ENCODE results near the gene NCOA7.

Gene NCOA7

DNA sequence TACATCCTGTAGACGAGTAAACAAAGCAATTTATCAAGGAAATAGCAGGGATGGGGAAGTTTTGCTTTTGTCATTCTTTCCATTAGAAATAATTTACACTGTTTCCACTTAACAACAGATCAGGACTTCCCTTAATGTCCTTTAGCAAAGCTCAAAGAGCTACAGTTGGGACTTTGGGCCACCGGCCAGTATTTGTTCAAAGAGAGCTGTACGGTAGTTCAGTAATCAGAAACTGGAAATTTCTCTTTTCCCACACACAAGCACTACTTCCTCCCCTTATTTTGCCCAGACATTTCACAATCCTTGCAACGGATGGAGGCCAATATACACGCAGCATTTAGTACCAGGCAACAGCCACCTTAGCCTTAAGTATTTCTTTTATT lies 153.7 kb downstream of the NCOA7 start:
- H3K4me2 ChIP-seq (ENCODE audit: low read length) = no peak overlapping the region
- H3K27ac ChIP-seq (ENCODE audit: low read depth, low read length, poor library complexity, severe bottlenecking) = no peak overlapping the region
- no peak overlapping the region for H2AFZ ChIP-seq (ENCODE audit: low read length)

DNA sequence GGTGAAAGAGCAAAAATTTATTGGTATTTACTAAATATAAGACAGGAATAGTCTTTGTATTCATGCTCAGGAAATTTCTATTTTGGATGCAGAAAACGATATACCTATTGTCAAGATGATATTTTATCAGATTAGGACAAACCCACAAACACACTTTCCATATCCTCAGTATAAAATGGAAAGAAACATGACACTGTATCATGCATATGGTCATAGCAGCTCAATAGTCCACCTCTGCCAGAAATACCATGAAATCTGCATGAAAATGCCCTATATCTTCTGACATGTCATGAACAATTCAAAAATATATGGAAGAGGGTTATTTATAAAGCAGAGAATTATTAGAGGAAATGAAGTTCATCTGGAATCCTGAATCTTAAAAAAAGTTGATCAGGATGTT lies 154.1 kb downstream of the NCOA7 start:
- Histone ChIP-seq H3K36me3 (ENCODE audit: insufficient read depth, low read length) (no peaks in the 10 kb centered on the region), H4K20me1 (ENCODE audit: insufficient read depth, low read length) (no peaks in the 10 kb centered on the region), H3K9ac (ENCODE audit: low read length) (no peak overlapping the region), H3K4me2 (ENCODE audit: low read length) (no peak overlapping the region), H2AFZ (ENCODE audit: low read length) (no peak overlapping the region), H3K4me1 (ENCODE audit: insufficient read depth, low read length, severe bottlenecking) (no peaks in the 10 kb centered on the region), H3K79me2 (ENCODE audit: insufficient read depth, low read length) (no peaks in the 10 kb centered on the region), H3K4me3 (ENCODE audit: low read depth, low read length, poor library complexity, severe bottlenecking) (no peak overlapping the region), H3K9me3 (ENCODE audit: low read length) (no peaks in the 10 kb centered on the region), H3K9me2 (ENCODE audit: low read depth, low read length) (no peaks in the 10 kb centered on the region), H3K27ac (ENCODE audit: low read depth, low read length, poor library complexity, severe bottlenecking) (no peak overlapping the region), H3K27me3 (ENCODE audit: insufficient read depth, low read length) (no peaks in the 10 kb centered on the region), H3F3A (ENCODE audit: insufficient read depth, low read length) (no peaks in the 10 kb centered on the region)
- TF ChIP-seq EZH2 (IDR thresholded peaks at IDR 0.05; ENCODE audit: borderline replicate concordance, low read length) = no peak
- TF ChIP-seq CTCF (IDR thresholded peaks at IDR 0.05; ENCODE audit: low read length) = no peak

More for the DNA sequence above, 153.7 kb downstream of the NCOA7 start:
- no peak overlapping the region for H3K4me3 ChIP-seq (ENCODE audit: low read depth, low read length, poor library complexity, severe bottlenecking)
- H4K20me1 ChIP-seq (ENCODE audit: insufficient read depth, low read length) = no peaks in the 10 kb centered on the region
- no peaks in the 10 kb centered on the region for H3K9me2 ChIP-seq (ENCODE audit: low read depth, low read length)
- TF ChIP-seq EZH2 (IDR thresholded peaks at IDR 0.05; ENCODE audit: borderline replicate concordance, low read length) (no peak), CTCF (IDR thresholded peaks at IDR 0.05; ENCODE audit: low read length) (no peak)
- no peaks in the 10 kb centered on the region for H3F3A ChIP-seq (ENCODE audit: insufficient read depth, low read length)
- no peaks in the 10 kb centered on the region for H3K36me3 ChIP-seq (ENCODE audit: insufficient read depth, low read length)
- H3K79me2 ChIP-seq (ENCODE audit: insufficient read depth, low read length) = no peaks in the 10 kb centered on the region
- H3K27me3 ChIP-seq (ENCODE audit: insufficient read depth, low read length) = no peaks in the 10 kb centered on the region
- H3K9ac ChIP-seq (ENCODE audit: low read length) = no peak overlapping the region
- no peaks in the 10 kb centered on the region for H3K4me1 ChIP-seq (ENCODE audit: insufficient read depth, low read length, severe bottlenecking)
- H3K9me3 ChIP-seq (ENCODE audit: low read length) = no peaks in the 10 kb centered on the region

GRCh38 chr6:125945378-125946141 lies 154.8 kb downstream of the NCOA7 start:
- Histone ChIP-seq H3K4me2 (ENCODE audit: low read length) (no peak overlapping the region), H3K36me3 (ENCODE audit: insufficient read depth, low read length) (no peaks in the 10 kb centered on the region), H4K20me1 (ENCODE audit: insufficient read depth, low read length) (no peaks in the 10 kb centered on the region), H3K4me3 (ENCODE audit: low read depth, low read length, poor library complexity, severe bottlenecking) (no peak overlapping the region), H2AFZ (ENCODE audit: low read length) (no peak overlapping the region), H3K9ac (ENCODE audit: low read length) (no peak overlapping the region), H3K9me2 (ENCODE audit: low read depth, low read length) (no peaks in the 10 kb centered on the region), H3K79me2 (ENCODE audit: insufficient read depth, low read length) (no peaks in the 10 kb centered on the region), H3K27me3 (ENCODE audit: insufficient read depth, low read length) (no peaks in the 10 kb centered on the region), H3K27ac (ENCODE audit: low read depth, low read length, poor library complexity, severe bottlenecking) (no peak overlapping the region), H3F3A (ENCODE audit: insufficient read depth, low read length) (no peaks in the 10 kb centered on the region), H3K9me3 (ENCODE audit: low read length) (no peaks in the 10 kb centered on the region), H3K4me1 (ENCODE audit: insufficient read depth, low read length, severe bottlenecking) (no peaks in the 10 kb centered on the region)
- TF ChIP-seq EZH2 (IDR thresholded peaks at IDR 0.05; ENCODE audit: borderline replicate concordance, low read length) (no peak), CTCF (IDR thresholded peaks at IDR 0.05; ENCODE audit: low read length) (no peak)
